Ascending aorta (tissue), 2 donors: ENCODE results near the gene LSMEM2. TPM values are rescaled to one million over a fixed set of nuclear protein-coding genes. Genes with fewer than 3 reads are reported as not detected.

Experiments used
- DNase-seq, 2 donors: peaks; one replicate each; pipeline ENCODE4 v3.0.0-alpha.2; 2019; ENCODE audit warnings: low spot score in 2 of 2
- H3K27ac ChIP-seq, 2 donors: fragments of 200-600 bp; sonication (generic); one replicate each; pipeline ENCODE4 v1.5.1; 2016 to 2017; ENCODE audit warnings: mild to moderate bottlenecking in 1 of 2
- H3K27me3 ChIP-seq: fragments of 200-600 bp; sonication (generic); one replicate; pipeline ENCODE4 v1.5.1; 2017
- H3K36me3 ChIP-seq, 2 donors: fragments of 200-600 bp; sonication (generic); one replicate each; pipeline ENCODE4 v1.5.1; 2016
- H3K4me1 ChIP-seq, 2 donors: fragments of 200-600 bp; sonication (generic); one replicate each; pipeline ENCODE4 v1.5.1; 2016 to 2017; ENCODE audit warnings: mild to moderate bottlenecking in 1 of 2
- H3K4me3 ChIP-seq, 2 donors: fragments of 200-600 bp; sonication (generic); one replicate each; pipeline ENCODE4 v1.5.1; 2016 to 2017; ENCODE audit warnings: mild to moderate bottlenecking in 1 of 2
- H3K9me3 ChIP-seq, 2 donors: fragments of 200-600 bp; sonication (generic); one replicate each; pipeline ENCODE4 v1.5.1; 2016
- intact Hi-C: fragments of 100-400 bp; cut with DNase I; formaldehyde crosslinking; loops from one replicate; pipeline ENCODE4 v1.15.1; 2023
- total RNA-seq: library from RNA; depleted of rRNA; stranded (reverse); fragments of >200 nt; gene quantifications from one replicate; pipeline ENCODE4 v1.1.0, GENCODE V29; 2016
- TF ChIP-seq, protein P1 (sequence below), 3 experiments: fragments of 200-600 bp in 2 of 3; fragments of 450-650 bp in 1 of 3; sonication (generic) in 2 of 3; IDR thresholded peaks; one replicate each; pipeline ENCODE4 v1.5.1; 2016 to 2019; ENCODE audit warnings: antibody characterized with exemption in 3 of 3, mild to moderate bottlenecking in 1 of 3, moderate library complexity in 1 of 3

The LSMEM2 gene
- total RNA-seq, 1 donor from 2014 or later = not detected

DNA sequence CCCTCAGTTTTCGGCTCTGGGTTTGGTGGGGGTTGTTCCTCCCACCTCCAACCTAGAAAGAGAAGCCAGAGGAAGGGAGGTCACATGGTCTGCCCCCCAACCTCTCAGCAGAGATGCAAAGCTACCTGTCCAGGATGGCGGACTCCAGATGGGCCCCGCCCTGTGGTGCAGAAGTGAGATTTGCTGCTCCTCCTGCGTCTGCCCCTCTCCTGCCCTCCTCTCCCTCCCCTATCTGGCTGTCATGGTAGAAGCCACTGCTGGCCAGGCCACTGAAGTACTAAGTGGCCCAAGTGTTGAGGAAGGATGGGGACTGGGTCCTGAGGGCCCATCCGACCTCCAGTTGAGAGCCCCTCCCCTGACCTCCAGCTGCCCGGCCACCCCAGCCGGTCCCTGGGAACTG lies 12.1 kb upstream of the LSMEM2 start:
- Histone ChIP-seq H3K9me3 (no peaks in the 10 kb centered on the region), H3K27me3 (no peaks in the 10 kb centered on the region), H3K4me1 (peaks cover 27 to 62% of the 10 kb centered on the region in 2 donors), H3K4me3 (peak overlapping the region; percentile 61 to 70), H3K36me3 (no peaks in the 10 kb centered on the region), H3K27ac (peak overlapping the region; percentile 97 to 99)
- no peak for DNase-seq
- intact Hi-C loops = no loop called here
- TF ChIP-seq, protein P1, sequence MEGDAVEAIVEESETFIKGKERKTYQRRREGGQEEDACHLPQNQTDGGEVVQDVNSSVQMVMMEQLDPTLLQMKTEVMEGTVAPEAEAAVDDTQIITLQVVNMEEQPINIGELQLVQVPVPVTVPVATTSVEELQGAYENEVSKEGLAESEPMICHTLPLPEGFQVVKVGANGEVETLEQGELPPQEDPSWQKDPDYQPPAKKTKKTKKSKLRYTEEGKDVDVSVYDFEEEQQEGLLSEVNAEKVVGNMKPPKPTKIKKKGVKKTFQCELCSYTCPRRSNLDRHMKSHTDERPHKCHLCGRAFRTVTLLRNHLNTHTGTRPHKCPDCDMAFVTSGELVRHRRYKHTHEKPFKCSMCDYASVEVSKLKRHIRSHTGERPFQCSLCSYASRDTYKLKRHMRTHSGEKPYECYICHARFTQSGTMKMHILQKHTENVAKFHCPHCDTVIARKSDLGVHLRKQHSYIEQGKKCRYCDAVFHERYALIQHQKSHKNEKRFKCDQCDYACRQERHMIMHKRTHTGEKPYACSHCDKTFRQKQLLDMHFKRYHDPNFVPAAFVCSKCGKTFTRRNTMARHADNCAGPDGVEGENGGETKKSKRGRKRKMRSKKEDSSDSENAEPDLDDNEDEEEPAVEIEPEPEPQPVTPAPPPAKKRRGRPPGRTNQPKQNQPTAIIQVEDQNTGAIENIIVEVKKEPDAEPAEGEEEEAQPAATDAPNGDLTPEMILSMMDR (IDR thresholded peaks at IDR 0.05) = no peak

GRCh38 chr3:50267280-50267913 lies 11.5 kb upstream of the LSMEM2 start:
- peak in 1 of 2 donors; percentile 85 for DNase-seq
- Histone ChIP-seq H3K36me3 (no peaks in the 10 kb centered on the region), H3K27me3 (no peaks in the 10 kb centered on the region), H3K4me3 (peak overlapping the region; percentile 61 to 70), H3K27ac (peak overlapping the region; percentile 97 to 99), H3K9me3 (no peaks in the 10 kb centered on the region), H3K4me1 (peaks cover 27 to 62% of the 10 kb centered on the region in 2 donors)
- TF ChIP-seq, protein P1 (IDR thresholded peaks at IDR 0.05) = no peak
- intact Hi-C loops = no loop called here

DNA sequence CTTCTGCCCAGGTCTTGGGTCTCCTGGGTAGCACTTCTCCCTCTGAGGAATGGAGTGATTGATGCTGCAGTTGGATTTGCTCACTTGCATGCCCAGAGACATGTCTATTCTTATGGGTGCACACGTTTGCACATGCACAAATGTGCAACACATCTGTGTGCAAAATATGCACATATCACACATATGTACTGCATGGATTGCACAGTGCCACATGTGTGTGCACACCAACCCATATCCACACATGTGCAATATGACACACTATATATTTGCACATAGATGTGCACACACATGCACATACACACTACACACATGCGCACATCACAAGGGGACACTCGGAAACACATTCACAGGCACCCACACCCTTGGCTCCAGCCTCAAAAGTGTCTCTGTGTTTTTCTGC lies 10.6 kb upstream of the LSMEM2 start:
- Histone ChIP-seq H3K4me3 (peak overlapping the region in 1 of 2 donors; percentile 70), H3K27me3 (no peaks in the 10 kb centered on the region), H3K27ac (peak overlapping the region; percentile 97 to 99), H3K4me1 (peaks cover 33 to 65% of the 10 kb centered on the region in 2 donors), H3K9me3 (no peaks in the 10 kb centered on the region), H3K36me3 (no peaks in the 10 kb centered on the region)
- intact Hi-C loops = no loop called here
- no peak for DNase-seq
- TF ChIP-seq, protein P1 (IDR thresholded peaks at IDR 0.05) = no peak

- peak within 1 kb of the TSS; percentile 49 to 70 for H3K4me3 ChIP-seq
- DNase-seq = peak; percentile 56 to 92
- H3K36me3 ChIP-seq = no peaks in the 10 kb centered on the region
- intact Hi-C loops = no loop called here
- no peaks in the 10 kb centered on the region for H3K27me3 ChIP-seq
- peaks cover 33 to 61% of the 10 kb centered on the region in 2 donors for H3K4me1 ChIP-seq
- H3K9me3 ChIP-seq = no peaks in the 10 kb centered on the region
- TF ChIP-seq, protein P1 (IDR thresholded peaks at IDR 0.05) = no peak
- peak within 1 kb of the TSS; percentile 97 to 99 for H3K27ac ChIP-seq
These were observed 10.0 kb upstream of the LSMEM2 start, which contains the start of gene SEMA3B for GRCh38 chr3:50268703-50269451. TSS of gene SEMA3B (plus strand) at chr3:50269147. CDS start at chr3:50269241, 94 bp downstream.

DNA sequence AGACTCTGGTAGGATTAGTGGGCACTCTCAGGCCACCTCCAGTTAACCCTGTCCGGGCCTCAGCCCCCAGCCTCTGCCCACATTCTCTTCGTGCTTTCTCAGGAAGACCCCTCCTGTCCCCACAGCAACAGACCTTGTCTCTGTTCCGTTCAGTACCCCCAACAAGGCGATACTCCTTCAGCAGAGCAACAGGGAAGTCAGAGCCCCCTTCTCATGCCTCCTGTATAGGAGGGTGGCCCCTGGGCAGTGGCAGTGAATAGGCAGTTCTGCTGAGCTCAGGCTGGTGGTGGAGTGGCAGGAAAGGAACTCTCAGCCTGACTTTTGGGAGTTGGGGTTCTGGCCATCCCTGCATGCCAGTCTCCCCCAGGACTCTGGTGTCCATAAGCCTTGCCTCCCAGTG lies 9.4 kb upstream of the LSMEM2 start:
- intact Hi-C loops = no loop called here
- H3K27me3 ChIP-seq = no peaks in the 10 kb centered on the region

More for the DNA sequence above, 9.4 kb upstream of the LSMEM2 start:
- no peak for DNase-seq
- Histone ChIP-seq H3K4me1 (peaks cover 33 to 56% of the 10 kb centered on the region in 2 donors), H3K9me3 (no peaks in the 10 kb centered on the region), H3K36me3 (no peaks in the 10 kb centered on the region), H3K4me3 (peak overlapping the region; percentile 49 to 70), H3K27ac (peak overlapping the region; percentile 85 to 97)
- TF ChIP-seq, protein P1 (IDR thresholded peaks at IDR 0.05) = no peak
